ENCODE results near the gene CALCOCO1.

CALCOCO1 gene

DNA sequence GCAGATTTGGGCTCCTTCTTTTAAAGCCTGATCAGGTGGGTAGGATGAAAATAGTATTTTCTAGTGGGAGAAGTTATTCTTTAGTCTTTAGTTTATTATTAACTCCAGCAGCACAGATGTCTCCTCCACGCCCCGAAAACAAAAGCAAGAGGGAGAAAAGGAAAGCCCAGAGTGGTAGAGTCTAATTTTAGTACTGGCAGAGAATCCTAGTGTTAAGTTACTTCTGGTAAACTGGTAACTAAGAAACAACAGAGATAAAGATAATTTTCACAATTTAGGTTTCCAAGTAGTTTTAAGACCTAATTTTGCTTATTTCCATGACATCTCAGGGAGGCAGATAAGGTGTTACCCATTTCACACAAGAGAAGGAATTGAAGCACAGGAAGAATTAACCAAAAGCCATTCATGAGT, 67.7 kb downstream of the CALCOCO1 start:
- DNase-seq = no peak

DNA sequence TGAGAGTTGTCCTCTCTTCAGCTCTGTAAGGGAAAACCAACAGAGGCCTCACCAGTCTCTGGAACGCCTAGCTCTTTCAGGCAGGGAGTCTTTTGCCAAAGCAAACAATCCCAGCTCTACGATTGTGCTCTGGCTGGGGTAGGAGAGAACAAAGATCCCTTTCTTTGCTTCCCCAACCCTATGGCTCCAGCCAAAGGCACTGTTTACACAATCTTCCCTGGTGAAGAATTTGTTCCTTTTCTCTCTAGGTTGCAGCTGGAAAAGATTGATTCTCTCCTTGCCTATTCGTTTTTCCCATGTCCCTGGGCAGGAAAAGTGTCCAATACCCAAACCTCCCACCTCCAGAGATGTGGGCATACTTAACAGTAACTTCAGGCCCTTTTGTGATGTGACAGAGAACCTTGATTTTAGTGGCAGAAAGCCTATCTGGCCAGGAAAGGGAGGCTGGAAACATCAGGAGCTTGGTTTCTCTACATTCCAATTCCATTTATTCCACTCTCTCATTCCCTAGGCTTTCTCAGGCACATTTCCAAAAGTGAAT, 68.2 kb downstream of the CALCOCO1 start:
- DNase-seq = no peak

Measured in activated CD4-positive, alpha-beta T cell treated with anti-CD3 and anti-CD28 coated beads, Interleukin-2, amount 50 U/mL, for 4 hours (primary cell).